ENCODE results near the gene CCDC47. TPM values are rescaled to one million over a fixed set of nuclear protein-coding genes. Genes with fewer than 3 reads are reported as not detected.

The CCDC47 gene
- total and polyA plus RNA-seq, 8 donors: 81.6 to 111 (median 89.4) TPM

GRCh38 chr17:63696381-63696961, 76.9 kb downstream of the CCDC47 start:
- ATAC-seq (no peak), DNase-seq (no peak)
- intact Hi-C loops (cut with DNase I): no loop called here

GRCh38 chr17:63695889-63696288, 77.5 kb downstream of the CCDC47 start:
- peaks cover 0 to 49% of the 10 kb centered on the region in 2 donors for H3K36me3 ChIP-seq
- TF ChIP-seq CTCF (IDR thresholded peaks at IDR 0.05): no peak
- no peaks in the 10 kb centered on the region for H3K27me3 ChIP-seq
- intact Hi-C loops (cut with DNase I): no loop called here
- DNase-seq (no peak), ATAC-seq (no peak)
- H3K4me3 ChIP-seq: no peak overlapping the region
- no peaks in the 10 kb centered on the region for H3K9me3 ChIP-seq
- peak overlapping the region in 1 of 2 donors; percentile 89 for H3K27ac ChIP-seq
- peaks cover 3 to 41% of the 10 kb centered on the region in 2 donors for H3K4me1 ChIP-seq

More at GRCh38 chr17:63696381-63696961, 76.9 kb downstream of the CCDC47 start:
- Histone ChIP-seq H3K4me3 (no peak overlapping the region), H3K27me3 (no peaks in the 10 kb centered on the region), H3K27ac (peak overlapping the region in 1 of 2 donors; percentile 89), H3K36me3 (peaks cover 0 to 43% of the 10 kb centered on the region in 2 donors), H3K9me3 (no peaks in the 10 kb centered on the region), H3K4me1 (peaks cover 3 to 47% of the 10 kb centered on the region in 2 donors)
- TF ChIP-seq CTCF (IDR thresholded peaks at IDR 0.05): peak; percentile 14 to 17

Other genes with a start within 250 kb of the CCDC47 start
- gene DCAF7, start 223.1 kb downstream of the CCDC47 start, total RNA-seq: 10 to 100 TPM; 83.7 to 86.0 TPM
- 100 to 1,000 TPM in 4 of 6 donors, 10 to 100 TPM in 2; 94.7 to 106 (median 102) TPM for gene DCAF7, start 223.1 kb downstream of the CCDC47 start, polyA plus RNA-seq (ENCODE audit: insufficient read length in 6 of 6)
- gene TACO1, start 172.7 kb downstream of the CCDC47 start, total RNA-seq: 10 to 100 TPM; 18.2 to 18.5 TPM
- gene TACO1, start 172.7 kb downstream of the CCDC47 start, polyA plus RNA-seq (ENCODE audit: insufficient read length in 6 of 6): 10 to 100 TPM; 15.1 to 20.2 (median 17.8) TPM
- gene MAP3K3, start 151.2 kb downstream of the CCDC47 start, total RNA-seq: 10 to 100 TPM; 44.2 to 58.3 TPM
- 10 to 100 TPM; 41.3 to 44.6 (median 42.8) TPM for gene MAP3K3, start 151.2 kb downstream of the CCDC47 start, polyA plus RNA-seq (ENCODE audit: insufficient read length in 6 of 6)
- gene LIMD2, start 73.5 kb downstream of the CCDC47 start, total RNA-seq: 10 to 100 TPM; 19.1 to 30.7 TPM
- gene LIMD2, start 73.5 kb downstream of the CCDC47 start, polyA plus RNA-seq (ENCODE audit: insufficient read length in 6 of 6): 10 to 100 TPM; 29.9 to 44.9 (median 36.8) TPM
- 10 to 100 TPM; 28.1 to 37.2 TPM for gene STRADA, start 31.8 kb downstream of the CCDC47 start, total RNA-seq
- 10 to 100 TPM; 72.4 to 87.5 (median 83.6) TPM for gene STRADA, start 31.8 kb downstream of the CCDC47 start, polyA plus RNA-seq (ENCODE audit: insufficient read length in 6 of 6)
- gene DDX42, start 573 bp upstream of the CCDC47 start, total RNA-seq: 10 to 100 TPM; 79.2 to 82.0 TPM
- 100 to 1,000 TPM; 206 to 239 (median 221) TPM for gene DDX42, start 573 bp upstream of the CCDC47 start, polyA plus RNA-seq (ENCODE audit: insufficient read length in 6 of 6)
- 100 to 1,000 TPM in 1 of 2 donors, 10 to 100 TPM in 1; 89.8 to 141 TPM for gene PSMC5, start 53.8 kb upstream of the CCDC47 start, total RNA-seq
- gene PSMC5, start 53.8 kb upstream of the CCDC47 start, polyA plus RNA-seq (ENCODE audit: insufficient read length in 6 of 6): 100 to 1,000 TPM; 127 to 151 (median 133) TPM
- gene FTSJ3, start 54.1 kb upstream of the CCDC47 start, total RNA-seq: 10 to 100 TPM; 32.1 to 47.4 TPM
- gene FTSJ3, start 54.1 kb upstream of the CCDC47 start, polyA plus RNA-seq (ENCODE audit: insufficient read length in 6 of 6): 10 to 100 TPM; 57.1 to 88.5 (median 69.8) TPM
- gene SMARCD2, start 69.1 kb upstream of the CCDC47 start, total RNA-seq: 10 to 100 TPM; 59.2 to 82.5 TPM
- gene SMARCD2, start 69.1 kb upstream of the CCDC47 start, polyA plus RNA-seq (ENCODE audit: insufficient read length in 6 of 6): 100 to 1,000 TPM; 114 to 147 (median 131) TPM
- not detected for gene CSH2, start 100.1 kb upstream of the CCDC47 start, total RNA-seq
- gene CSH2, start 100.1 kb upstream of the CCDC47 start, polyA plus RNA-seq (ENCODE audit: insufficient read length in 6 of 6): 1 to 10 TPM in 1 of 6 donors, under 1 TPM in 2, not detected in 3; 0.20 to 6.7 (median 0.23) TPM
- gene GH2, start 108.3 kb upstream of the CCDC47 start, total RNA-seq: not detected
- under 1 TPM in 1 of 6 donors, not detected in 5; 0.26 TPM for gene GH2, start 108.3 kb upstream of the CCDC47 start, polyA plus RNA-seq (ENCODE audit: insufficient read length in 6 of 6)
- not detected for gene CSH1, start 123.0 kb upstream of the CCDC47 start, total RNA-seq
- gene CSH1, start 123.0 kb upstream of the CCDC47 start, polyA plus RNA-seq (ENCODE audit: insufficient read length in 6 of 6): 10 to 100 TPM in 1 of 6 donors, 1 to 10 TPM in 1, under 1 TPM in 3, not detected in 1; 0.26 to 21.3 (median 0.46) TPM
- not detected for gene CSHL1, start 137.7 kb upstream of the CCDC47 start, total RNA-seq
- under 1 TPM in 1 of 6 donors, not detected in 5; 0.78 TPM for gene CSHL1, start 137.7 kb upstream of the CCDC47 start, polyA plus RNA-seq (ENCODE audit: insufficient read length in 6 of 6)
- not detected for gene GH1, start 145.2 kb upstream of the CCDC47 start, total RNA-seq
- gene GH1, start 145.2 kb upstream of the CCDC47 start, polyA plus RNA-seq (ENCODE audit: insufficient read length in 6 of 6): not detected
- 1 to 10 TPM; 2.7 to 3.5 TPM for gene CD79B, start 158.7 kb upstream of the CCDC47 start, total RNA-seq
- gene CD79B, start 158.7 kb upstream of the CCDC47 start, polyA plus RNA-seq (ENCODE audit: insufficient read length in 6 of 6): 1 to 10 TPM; 1.8 to 3.2 (median 2.0) TPM
- gene SCN4A, start 199.3 kb upstream of the CCDC47 start, total RNA-seq: under 1 TPM; 0.05 to 0.17 TPM
- gene SCN4A, start 199.3 kb upstream of the CCDC47 start, polyA plus RNA-seq (ENCODE audit: insufficient read length in 6 of 6): under 1 TPM; 0.39 to 0.88 (median 0.60) TPM
- gene PRR29, start 224.8 kb upstream of the CCDC47 start, total RNA-seq: 1 to 10 TPM; 1.0 to 5.0 TPM
- gene PRR29, start 224.8 kb upstream of the CCDC47 start, polyA plus RNA-seq (ENCODE audit: insufficient read length in 6 of 6): 1 to 10 TPM; 5.5 to 9.6 (median 6.4) TPM
- gene ICAM2, start 247.0 kb upstream of the CCDC47 start, total RNA-seq: 10 to 100 TPM; 32.3 to 46.9 TPM
- 10 to 100 TPM; 43.1 to 55.4 (median 47.2) TPM for gene ICAM2, start 247.0 kb upstream of the CCDC47 start, polyA plus RNA-seq (ENCODE audit: insufficient read length in 6 of 6)

Data from left lung (tissue), 10 donors.